ENCODE measurements around the gene MS4A7.
"Not testable (repeated sequence)": the region's sequence is repeated elsewhere in the genome, so short reads cannot be mapped to it uniquely, and the experiment has no call there.

The MS4A7 gene

DNA sequence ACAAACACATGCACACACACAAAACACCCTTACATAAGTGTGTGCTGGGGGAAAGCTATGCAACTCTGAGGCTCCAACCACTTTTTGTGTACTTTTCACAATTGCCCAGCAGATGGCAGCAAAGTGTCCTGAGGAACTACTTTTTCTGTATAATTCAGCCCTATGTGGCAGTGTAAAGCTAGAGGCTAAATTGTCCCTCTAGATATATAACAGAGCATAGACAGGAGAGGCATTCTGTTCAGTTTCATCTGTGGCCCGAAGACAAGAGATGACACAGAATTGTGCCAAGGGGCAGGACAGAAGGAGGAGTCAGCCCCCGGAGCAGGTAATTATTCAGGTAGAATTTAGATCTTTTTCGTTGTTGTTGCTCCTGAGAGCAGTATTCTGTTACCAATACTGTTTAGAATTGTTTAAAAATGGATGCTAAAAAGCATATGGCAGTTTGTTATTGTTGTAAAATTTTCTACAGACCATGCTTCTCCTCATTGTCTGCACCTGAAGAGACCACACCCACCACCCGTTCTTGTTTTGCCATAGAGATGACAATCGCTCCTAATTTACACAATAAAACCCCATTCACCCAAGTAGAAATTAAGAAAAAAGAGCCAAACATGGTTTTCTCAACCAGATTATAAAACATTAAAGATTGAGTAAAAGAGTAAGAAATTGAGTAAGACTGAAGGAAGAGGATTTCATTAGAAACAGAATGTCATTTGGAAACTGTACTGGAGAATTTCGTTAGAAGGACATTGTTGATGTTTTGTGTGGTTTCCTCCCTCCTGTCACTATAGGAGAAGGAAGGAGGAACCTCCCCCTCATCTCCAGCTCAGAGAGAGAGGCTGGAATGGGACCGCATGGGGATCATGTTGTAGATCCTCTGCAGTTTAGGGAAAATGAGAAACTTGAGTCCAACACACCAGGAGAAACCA is 14.5 kb upstream of the MS4A7 start:
- ATAC-seq (ENCODE audit: insufficient read depth, low read depth) (peak; percentile 83), DNase-seq (peak; percentile 64)
- Histone ChIP-seq H3K36me3 (ENCODE audit: insufficient read depth, low read length) (no peaks in the 10 kb centered on the region), H2AFZ (ENCODE audit: low read depth, low read length) (no peak overlapping the region), H3K9ac (ENCODE audit: low read depth, low read length) (no peak overlapping the region), H3K27me3 (ENCODE audit: insufficient read depth, low read length, poor library complexity) (no peaks in the 10 kb centered on the region), H3K79me2 (ENCODE audit: insufficient read depth, low read length) (no peaks in the 10 kb centered on the region), H4K20me1 (ENCODE audit: insufficient read depth, low read length) (no peaks in the 10 kb centered on the region), H3K9me3 (ENCODE audit: insufficient read depth, low read length, severe bottlenecking) (peaks cover 27% of the 10 kb centered on the region), H3K4me3 (ENCODE audit: low read depth in 1 of 2, low read length in 2 of 2) (no peak overlapping the region), H3K4me2 (ENCODE audit: insufficient read depth, low read length) (no peak overlapping the region), H3K4me1 (ENCODE audit: insufficient read depth, low read length) (no peaks in the 10 kb centered on the region), H3K27ac (ENCODE audit: low read length) (no peak overlapping the region)
- TF ChIP-seq, protein P1, sequence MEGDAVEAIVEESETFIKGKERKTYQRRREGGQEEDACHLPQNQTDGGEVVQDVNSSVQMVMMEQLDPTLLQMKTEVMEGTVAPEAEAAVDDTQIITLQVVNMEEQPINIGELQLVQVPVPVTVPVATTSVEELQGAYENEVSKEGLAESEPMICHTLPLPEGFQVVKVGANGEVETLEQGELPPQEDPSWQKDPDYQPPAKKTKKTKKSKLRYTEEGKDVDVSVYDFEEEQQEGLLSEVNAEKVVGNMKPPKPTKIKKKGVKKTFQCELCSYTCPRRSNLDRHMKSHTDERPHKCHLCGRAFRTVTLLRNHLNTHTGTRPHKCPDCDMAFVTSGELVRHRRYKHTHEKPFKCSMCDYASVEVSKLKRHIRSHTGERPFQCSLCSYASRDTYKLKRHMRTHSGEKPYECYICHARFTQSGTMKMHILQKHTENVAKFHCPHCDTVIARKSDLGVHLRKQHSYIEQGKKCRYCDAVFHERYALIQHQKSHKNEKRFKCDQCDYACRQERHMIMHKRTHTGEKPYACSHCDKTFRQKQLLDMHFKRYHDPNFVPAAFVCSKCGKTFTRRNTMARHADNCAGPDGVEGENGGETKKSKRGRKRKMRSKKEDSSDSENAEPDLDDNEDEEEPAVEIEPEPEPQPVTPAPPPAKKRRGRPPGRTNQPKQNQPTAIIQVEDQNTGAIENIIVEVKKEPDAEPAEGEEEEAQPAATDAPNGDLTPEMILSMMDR (IDR thresholded peaks at IDR 0.05; ENCODE audit: borderline replicate concordance, extremely low read depth, low read length, poor library complexity, severe bottlenecking) = peak; percentile 88
- no peak for TF ChIP-seq EZH2 (IDR thresholded peaks at IDR 0.05; ENCODE audit: borderline replicate concordance, low read depth, low read length, severe bottlenecking)

DNA sequence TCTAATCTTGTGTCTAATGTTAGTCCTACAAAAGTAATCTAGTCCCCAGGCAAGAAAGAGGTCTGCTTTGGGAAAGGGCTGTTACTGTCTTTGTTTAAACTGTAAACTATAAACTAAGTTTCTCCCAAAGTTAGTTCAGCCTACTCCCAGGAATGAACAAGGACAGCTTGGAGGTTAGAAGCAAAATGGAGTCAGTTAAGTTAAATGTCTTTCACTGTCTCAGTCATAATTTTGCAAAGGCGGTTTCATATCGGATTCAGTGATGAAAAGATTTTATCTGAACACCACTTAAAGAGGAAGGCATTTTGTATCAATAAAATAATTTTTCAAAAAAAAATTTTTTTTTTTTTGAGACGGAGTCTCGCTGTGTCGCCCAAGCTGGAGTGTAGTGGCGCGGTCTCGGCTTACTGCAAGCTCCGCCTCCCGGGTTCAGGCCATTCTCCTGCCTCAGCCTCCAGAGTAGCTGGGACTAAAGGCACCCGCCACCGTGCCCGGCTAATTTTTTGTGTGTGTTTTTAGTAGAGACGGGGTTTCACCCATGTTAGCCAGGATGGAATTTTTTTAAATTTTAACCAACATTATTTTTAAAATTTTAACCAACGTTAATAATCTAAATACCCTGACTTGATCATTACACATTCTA is 11.9 kb upstream of the MS4A7 start:
- H4K20me1 ChIP-seq (ENCODE audit: insufficient read depth, low read length); H3K4me3 ChIP-seq (ENCODE audit: low read depth in 1 of 2, low read length in 2 of 2); H3K27me3 ChIP-seq (ENCODE audit: insufficient read depth, low read length, poor library complexity); H3K9me3 ChIP-seq (ENCODE audit: insufficient read depth, low read length, severe bottlenecking); H3K4me1 ChIP-seq (ENCODE audit: insufficient read depth, low read length); ATAC-seq (ENCODE audit: insufficient read depth, low read depth); H3K36me3 ChIP-seq (ENCODE audit: insufficient read depth, low read length); H2AFZ ChIP-seq (ENCODE audit: low read depth, low read length); H3K27ac ChIP-seq (ENCODE audit: low read length); H3K9ac ChIP-seq (ENCODE audit: low read depth, low read length); H3K4me2 ChIP-seq (ENCODE audit: insufficient read depth, low read length); H3K79me2 ChIP-seq (ENCODE audit: insufficient read depth, low read length); DNase-seq: not testable (repeated sequence)

DNA sequence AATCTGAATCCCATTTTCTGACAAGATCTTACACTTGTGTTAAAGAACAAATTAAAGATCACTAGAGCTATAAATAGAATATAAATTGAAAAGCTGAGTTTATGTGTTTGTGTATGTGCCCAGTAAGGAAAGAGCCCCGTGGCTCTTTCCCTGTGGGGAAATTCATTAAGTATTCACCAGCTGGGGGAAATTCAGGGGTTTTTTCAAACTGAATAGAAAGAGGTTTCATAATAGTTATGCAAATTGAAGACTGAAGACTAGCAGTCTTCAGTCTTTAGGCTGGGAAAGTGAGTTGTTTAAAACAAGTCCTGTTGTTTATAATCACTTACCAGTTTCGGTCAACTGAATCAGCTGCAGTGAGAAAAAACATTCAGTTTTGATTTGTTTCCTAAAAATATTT is 11.3 kb upstream of the MS4A7 start:
- no peak overlapping the region for H3K9ac ChIP-seq (ENCODE audit: low read depth, low read length)
- no peaks in the 10 kb centered on the region for H3K36me3 ChIP-seq (ENCODE audit: insufficient read depth, low read length)
- H3K9me3 ChIP-seq (ENCODE audit: insufficient read depth, low read length, severe bottlenecking) = no peaks in the 10 kb centered on the region
- H3K27ac ChIP-seq (ENCODE audit: low read length) = no peak overlapping the region
- H3K4me1 ChIP-seq (ENCODE audit: insufficient read depth, low read length) = peaks cover 4% of the 10 kb centered on the region; the same call in 1 of the 2 replicates
- H3K79me2 ChIP-seq (ENCODE audit: insufficient read depth, low read length) = no peaks in the 10 kb centered on the region
- H3K4me2 ChIP-seq (ENCODE audit: insufficient read depth, low read length) = no peak overlapping the region
- H4K20me1 ChIP-seq (ENCODE audit: insufficient read depth, low read length) = no peaks in the 10 kb centered on the region
- ATAC-seq (ENCODE audit: insufficient read depth, low read depth) (no peak), DNase-seq (no peak)
- H3K27me3 ChIP-seq (ENCODE audit: insufficient read depth, low read length, poor library complexity) = no peaks in the 10 kb centered on the region
- no peak overlapping the region for H2AFZ ChIP-seq (ENCODE audit: low read depth, low read length)
- TF ChIP-seq EZH2 (IDR thresholded peaks at IDR 0.05; ENCODE audit: borderline replicate concordance, low read depth, low read length, severe bottlenecking) = no peak
- TF ChIP-seq, protein P1 (IDR thresholded peaks at IDR 0.05; ENCODE audit: borderline replicate concordance, extremely low read depth, low read length, poor library complexity, severe bottlenecking) = no peak
- H3K4me3 ChIP-seq (ENCODE audit: low read depth in 1 of 2, low read length in 2 of 2) = no peak overlapping the region

DNA sequence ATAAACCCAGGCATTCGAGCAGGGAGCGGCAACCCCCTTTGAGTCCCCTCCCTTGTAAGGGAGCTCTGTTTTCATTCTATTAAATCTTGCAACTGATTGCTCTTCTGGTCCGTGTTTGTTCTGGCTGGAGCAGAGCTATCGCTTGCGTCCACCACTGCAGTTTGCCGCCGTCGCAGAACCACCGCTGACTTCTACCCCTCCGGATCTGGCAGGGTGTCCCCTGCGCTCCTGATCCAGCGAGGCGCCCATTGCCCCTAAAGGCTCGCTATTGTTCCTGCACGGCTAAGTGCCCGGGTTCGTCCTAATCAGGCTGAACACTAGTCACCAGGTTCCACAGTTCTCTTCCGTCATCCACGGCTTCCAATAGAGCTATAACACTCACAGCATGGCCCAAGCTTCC is 10.4 kb upstream of the MS4A7 start:
- H3K4me3 ChIP-seq (ENCODE audit: low read depth in 1 of 2, low read length in 2 of 2) = no peak overlapping the region
- H3K4me2 ChIP-seq (ENCODE audit: insufficient read depth, low read length) = no peak overlapping the region
- no peaks in the 10 kb centered on the region for H3K27me3 ChIP-seq (ENCODE audit: insufficient read depth, low read length, poor library complexity)
- ATAC-seq (ENCODE audit: insufficient read depth, low read depth) = no peak
- no peak overlapping the region for H3K9ac ChIP-seq (ENCODE audit: low read depth, low read length)
- H3K27ac ChIP-seq (ENCODE audit: low read length) = no peak overlapping the region
- no peaks in the 10 kb centered on the region for H4K20me1 ChIP-seq (ENCODE audit: insufficient read depth, low read length)
- peaks cover 8% of the 10 kb centered on the region; the same call in 1 of the 2 replicates for H3K4me1 ChIP-seq (ENCODE audit: insufficient read depth, low read length)
- H2AFZ ChIP-seq (ENCODE audit: low read depth, low read length) = no peak overlapping the region
- no peak for TF ChIP-seq EZH2 (IDR thresholded peaks at IDR 0.05; ENCODE audit: borderline replicate concordance, low read depth, low read length, severe bottlenecking)
- TF ChIP-seq, protein P1 (IDR thresholded peaks at IDR 0.05; ENCODE audit: borderline replicate concordance, extremely low read depth, low read length, poor library complexity, severe bottlenecking) = no peak
- no peaks in the 10 kb centered on the region for H3K36me3 ChIP-seq (ENCODE audit: insufficient read depth, low read length)
- DNase-seq = no peak
- no peaks in the 10 kb centered on the region for H3K79me2 ChIP-seq (ENCODE audit: insufficient read depth, low read length)
- no peaks in the 10 kb centered on the region for H3K9me3 ChIP-seq (ENCODE audit: insufficient read depth, low read length, severe bottlenecking)
